Superior temporal gyrus (tissue), 1 donor: ENCODE measurements around the gene DPY19L1.
"Not testable (repeated sequence)": the region's sequence is repeated elsewhere in the genome, so short reads cannot be mapped to it uniquely, and the experiment has no call there.

Source experiments
- DNase-seq: peaks from one replicate; pipeline ENCODE4 v3.0.0-alpha.2; 2016; ENCODE audit errors: extremely low spot score

DPY19L1 gene

GRCh38 chr7:34920470-34920869 is 116.8 kb downstream of the DPY19L1 start:
- DNase-seq, result not testable (repeated sequence)

- DNase-seq, result not testable (repeated sequence)
Measured at GRCh38 chr7:34919038-34919437, 118.2 kb downstream of the DPY19L1 start.

DNA sequence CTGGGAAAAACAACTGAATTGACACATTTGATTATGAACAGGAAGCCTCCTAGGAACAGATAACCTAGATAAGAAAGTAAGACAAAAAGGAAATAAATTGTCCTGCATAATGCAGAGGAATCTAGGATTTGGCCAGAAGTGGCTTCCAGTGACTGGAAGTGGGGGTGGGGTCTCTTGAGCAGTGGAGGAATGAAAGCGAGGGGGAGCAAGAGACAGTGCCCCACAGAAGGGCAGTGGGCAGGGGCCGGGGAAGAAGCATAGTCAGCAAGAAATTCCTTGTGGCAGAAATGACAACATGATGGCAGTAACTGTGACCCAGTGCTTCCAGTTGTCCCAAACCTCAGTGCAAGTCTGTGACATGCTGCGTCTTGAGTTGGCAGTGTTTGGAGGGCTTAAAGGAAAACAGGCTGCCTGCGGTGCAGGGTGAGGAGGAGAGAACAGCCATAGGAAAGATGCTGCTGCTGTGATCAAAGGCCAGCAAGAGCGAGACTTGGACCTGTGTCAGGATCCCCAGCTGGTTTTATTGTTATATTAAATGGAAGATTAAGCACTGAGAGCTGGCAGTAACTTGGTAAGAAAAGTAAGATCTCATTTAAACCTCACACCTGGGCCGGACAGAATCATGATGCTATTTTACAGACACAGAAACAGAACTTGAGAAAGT is 119.0 kb downstream of the DPY19L1 start:
- DNase-seq, result not testable (repeated sequence)

- not testable (repeated sequence) for DNase-seq
Measured at GRCh38 chr7:34917515-34917914, 119.8 kb downstream of the DPY19L1 start.

DNA sequence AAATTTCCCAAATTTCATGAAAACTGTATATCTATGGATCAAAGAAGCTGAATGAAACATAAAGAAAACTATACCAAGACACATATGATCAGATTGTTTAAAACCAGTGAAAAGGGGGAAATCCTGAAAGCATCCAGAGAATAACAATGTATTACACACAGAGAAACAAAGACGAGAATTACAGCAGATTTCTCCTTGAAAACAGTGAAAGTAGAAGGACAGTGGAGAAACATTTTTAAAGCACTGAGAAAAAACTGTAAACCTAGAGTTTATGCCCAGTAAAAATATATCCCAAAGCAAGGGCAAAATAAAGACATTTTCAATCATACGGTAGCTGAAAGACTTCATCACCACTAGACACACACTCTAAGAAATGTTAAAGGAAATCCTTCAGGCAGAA is 121.0 kb downstream of the DPY19L1 start:
- no peak for DNase-seq

GRCh38 chr7:34912236-34912635 is 125.0 kb downstream of the DPY19L1 start:
- DNase-seq, result no peak

GRCh38 chr7:34906266-34906850 is 130.9 kb downstream of the DPY19L1 start:
- DNase-seq, result not testable (repeated sequence)

DNA sequence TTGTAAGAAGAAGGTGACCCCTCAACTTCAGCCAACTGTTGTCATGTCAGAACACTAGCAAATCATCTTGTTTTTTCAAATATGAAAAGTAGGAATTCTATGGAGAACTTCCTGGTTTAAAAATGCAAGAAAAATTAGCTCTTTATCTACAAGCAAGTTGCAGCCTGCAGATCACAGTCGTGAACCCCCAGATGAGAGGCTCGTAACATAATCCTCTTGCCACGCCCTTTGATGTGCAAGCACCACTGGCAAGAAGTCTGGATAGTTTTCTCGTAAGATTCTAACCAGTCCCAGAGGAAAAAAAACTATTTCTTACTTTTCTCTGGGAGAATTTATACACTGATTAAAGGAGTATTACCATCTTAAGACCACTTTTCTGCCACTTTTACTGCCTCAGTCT is 132.3 kb downstream of the DPY19L1 start:
- no peak for DNase-seq

GRCh38 chr7:34903921-34904320 is 133.4 kb downstream of the DPY19L1 start:
- DNase-seq, result not testable (repeated sequence)

GRCh38 chr7:34902182-34902581 is 135.1 kb downstream of the DPY19L1 start:
- DNase-seq, result no peak

DNA sequence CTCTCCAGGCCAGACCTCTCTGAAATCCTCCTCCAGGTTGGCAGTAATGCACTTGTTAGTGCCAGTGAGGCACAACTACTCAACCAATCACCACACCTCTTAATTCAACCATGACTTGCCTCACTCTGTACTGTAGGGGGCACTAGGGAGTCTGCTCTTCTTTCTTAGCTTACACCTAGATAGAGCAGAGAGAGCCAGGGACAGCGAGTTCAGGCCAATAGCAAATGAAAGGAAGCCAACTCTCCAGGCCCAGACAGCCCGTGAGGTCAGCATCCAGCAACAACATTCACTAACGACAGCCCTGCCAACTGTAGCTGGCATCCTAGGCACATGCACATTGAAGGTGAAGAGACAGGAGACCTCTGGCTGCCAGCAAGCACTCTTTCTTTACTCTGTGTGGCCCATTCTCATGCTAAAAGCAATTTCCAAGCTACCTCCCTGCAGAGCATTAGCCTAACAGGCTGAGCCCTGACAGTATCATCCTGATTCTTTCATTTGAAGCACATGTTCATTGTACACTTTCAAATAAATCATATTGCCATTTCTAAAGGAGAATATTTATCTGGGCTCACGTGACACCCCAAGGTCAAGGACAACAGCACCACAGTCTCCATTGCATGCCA is 136.3 kb downstream of the DPY19L1 start:
- no peak for DNase-seq

- no peak for DNase-seq
Measured at GRCh38 chr7:34895202-34895601, 142.1 kb downstream of the DPY19L1 start.

- DNase-seq, result no peak
Measured at GRCh38 chr7:34889951-34890350, 147.3 kb downstream of the DPY19L1 start.

GRCh38 chr7:34886856-34887255 is 150.4 kb downstream of the DPY19L1 start:
- DNase-seq, result no peak

DNA sequence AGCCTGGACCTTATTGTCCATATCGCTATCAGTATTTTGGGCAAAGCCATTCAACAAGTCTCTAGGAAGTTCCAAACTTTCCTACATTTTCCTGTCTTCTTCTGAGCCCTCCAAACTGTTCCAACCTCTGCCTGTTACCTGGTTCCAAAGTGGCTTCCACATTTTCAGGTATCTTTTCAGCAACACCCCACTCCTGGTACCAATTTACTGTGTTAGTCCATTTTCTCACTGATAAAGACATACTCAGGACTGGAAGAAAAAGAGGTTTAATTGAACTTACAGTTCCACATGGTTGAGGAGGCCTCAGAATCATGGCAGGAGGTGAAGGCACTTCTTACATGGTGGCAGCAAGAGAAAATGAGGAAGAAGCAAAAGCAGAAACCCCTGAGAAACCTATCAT is 153.4 kb downstream of the DPY19L1 start:
- DNase-seq, result not testable (repeated sequence)

- DNase-seq, result no peak
Measured at GRCh38 chr7:34879871-34880270, 157.4 kb downstream of the DPY19L1 start.

DNA sequence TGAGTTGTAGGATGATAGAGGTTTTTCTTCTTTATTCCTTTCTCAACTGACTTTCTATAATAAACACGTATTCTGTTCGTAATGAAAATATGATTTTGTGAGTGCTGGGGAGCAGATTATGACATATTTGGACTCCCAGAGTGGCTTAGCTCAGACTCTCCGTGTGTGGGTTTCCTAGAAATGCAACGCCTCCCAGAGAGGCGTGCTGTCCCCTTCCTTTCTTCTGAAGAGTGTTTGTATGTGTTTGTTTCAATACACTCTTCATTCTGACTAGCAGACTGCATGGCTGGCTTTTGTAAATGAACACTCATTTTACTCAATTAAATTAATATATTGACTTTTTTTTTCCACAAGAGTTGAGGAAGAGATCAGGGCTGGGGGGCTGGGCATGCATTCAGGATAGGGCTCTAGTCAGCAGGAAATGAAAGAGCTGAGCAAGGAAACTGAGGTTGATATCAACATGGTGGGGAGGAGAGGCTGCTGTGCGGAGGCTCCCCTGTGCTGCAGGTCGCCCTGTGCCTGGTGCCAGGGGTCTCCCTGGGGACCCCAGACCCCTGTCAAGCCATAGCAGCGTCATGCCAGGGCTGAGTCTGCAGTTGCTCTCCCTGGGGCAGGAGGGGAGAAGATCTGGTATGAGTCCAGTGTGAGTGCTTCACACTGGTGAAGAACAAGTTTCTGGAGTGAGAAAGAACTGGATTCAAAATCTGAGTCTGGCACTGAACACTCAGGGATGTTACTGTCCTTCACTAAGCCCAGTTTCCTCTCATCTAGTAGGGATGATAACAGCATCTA is 158.1 kb downstream of the DPY19L1 start:
- DNase-seq, result not testable (repeated sequence)
